Neuron (in vitro differentiated cells): ENCODE data around the gene CPXM2.

Source experiments
- H2AFZ ChIP-seq: one replicate; pipeline ENCODE4 v1.6.1; 2013; ENCODE audit warnings: low read depth, mild to moderate bottlenecking, inconsistent platforms, low read length, moderate library complexity
- H3K27me3 ChIP-seq: one replicate; pipeline ENCODE4 v1.6.1; 2013; ENCODE audit warnings: low read length; ENCODE audit not compliant: insufficient read depth
- H3K36me3 ChIP-seq: one replicate; pipeline ENCODE4 v1.6.1; 2013; ENCODE audit warnings: low read length; ENCODE audit not compliant: insufficient read depth
- H3K4me1 ChIP-seq: one replicate; pipeline ENCODE4 v1.6.1; 2013; ENCODE audit warnings: low read length; ENCODE audit not compliant: insufficient read depth
- H3K4me3 ChIP-seq: 2 replicates; pipeline ENCODE4 v1.5.1; 2013; ENCODE audit warnings: mild to moderate bottlenecking, low read length, moderate library complexity
- H3K9me3 ChIP-seq: one replicate; pipeline ENCODE4 v1.6.1; 2013; ENCODE audit warnings: low read length

Gene CPXM2

GRCh38 chr10:123704812-123705211 lies 186.8 kb downstream of the CPXM2 start:
- H3K9me3 ChIP-seq: no peaks in the 10 kb centered on the region
- H3K36me3 ChIP-seq: no peaks in the 10 kb centered on the region
- H3K4me1 ChIP-seq: no peaks in the 10 kb centered on the region
- peaks cover 3% of the 10 kb centered on the region for H3K27me3 ChIP-seq
- no peak overlapping the region for H3K4me3 ChIP-seq
- H2AFZ ChIP-seq: no peak overlapping the region

GRCh38 chr10:123704076-123704475 lies 187.5 kb downstream of the CPXM2 start:
- H2AFZ ChIP-seq: no peak overlapping the region
- H3K9me3 ChIP-seq: no peaks in the 10 kb centered on the region
- no peaks in the 10 kb centered on the region for H3K4me1 ChIP-seq
- H3K27me3 ChIP-seq: peaks cover 3% of the 10 kb centered on the region
- no peak overlapping the region for H3K4me3 ChIP-seq
- no peaks in the 10 kb centered on the region for H3K36me3 ChIP-seq

- Histone ChIP-seq H3K4me1 (no peaks in the 10 kb centered on the region), H2AFZ (no peak overlapping the region), H3K27me3 (no peaks in the 10 kb centered on the region), H3K4me3 (no peak overlapping the region), H3K9me3 (no peaks in the 10 kb centered on the region), H3K36me3 (no peaks in the 10 kb centered on the region)
Measured at GRCh38 chr10:123703195-123703790, 188.3 kb downstream of the CPXM2 start.
